ENCODE results near the gene RARA. TPM values are rescaled to one million over a fixed set of nuclear protein-coding genes. Genes with fewer than 3 reads are reported as not detected.

Gene RARA
- total RNA-seq, 2 experiments from 2014 or later: 34.7 to 36.2 TPM

DNA sequence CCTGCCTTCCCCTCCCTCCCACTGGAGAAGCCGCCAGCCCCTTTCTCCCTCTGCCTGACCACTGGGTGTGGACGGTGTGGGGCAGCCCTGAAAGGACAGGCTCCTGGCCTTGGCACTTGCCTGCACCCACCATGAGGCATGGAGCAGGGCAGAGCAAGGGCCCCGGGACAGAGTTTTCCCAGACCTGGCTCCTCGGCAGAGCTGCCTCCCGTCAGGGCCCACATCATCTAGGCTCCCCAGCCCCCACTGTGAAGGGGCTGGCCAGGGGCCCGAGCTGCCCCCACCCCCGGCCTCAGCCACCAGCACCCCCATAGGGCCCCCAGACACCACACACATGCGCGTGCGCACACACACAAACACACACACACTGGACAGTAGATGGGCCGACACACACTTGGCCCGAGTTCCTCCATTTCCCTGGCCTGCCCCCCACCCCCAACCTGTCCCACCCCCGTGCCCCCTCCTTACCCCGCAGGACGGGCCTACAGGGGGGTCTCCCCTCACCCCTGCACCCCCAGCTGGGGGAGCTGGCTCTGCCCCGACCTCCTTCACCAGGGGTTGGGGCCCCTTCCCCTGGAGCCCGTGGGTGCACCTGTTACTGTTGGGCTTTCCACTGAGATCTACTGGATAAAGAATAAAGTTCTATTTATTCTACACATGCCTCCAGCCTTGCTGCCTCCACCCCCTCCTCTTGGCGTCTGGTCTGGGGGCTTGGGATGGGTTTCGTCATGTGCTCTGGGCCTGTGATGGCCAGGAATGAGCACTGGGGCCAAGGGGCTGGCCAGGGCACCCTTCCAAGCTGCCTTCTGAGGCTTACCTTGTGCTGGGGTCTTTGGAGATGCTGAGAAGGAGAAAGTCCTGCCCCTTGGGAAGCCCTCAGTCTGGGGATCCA is 48.3 kb downstream of the RARA start:
- Mint-ChIP-seq H3K27ac (no peak overlapping the region), H3K27me3 (peaks cover 2% of the 10 kb centered on the region), H3K4me1 (ENCODE audit: low read depth) (peaks cover 17% of the 10 kb centered on the region), H3K4me3 (no peak overlapping the region), H3K36me3 (ENCODE audit: low read depth) (peaks cover 20% of the 10 kb centered on the region), H3K9me3 (no peaks in the 10 kb centered on the region)
- POLR2A ChIA-PET: interaction anchor here (0.9 to 8.5 kb wide), 3 partner anchors 51 to 175 kb away, joined by 3 to 79 read pairs (median 5); partner anchors contain the start of gene RARA
- intact Hi-C loops (cut with micrococcal nuclease): loop anchor here (5.0 kb wide), 1 partner anchor 175 kb away; no protein-coding TSS in a partner anchor
- CTCF ChIA-PET: interaction anchor here (0.7 to 26.3 kb wide), 25 partner anchors 9 to 202 kb away, joined by 3 to 780 read pairs (median 4); partner anchors contain the start of genes CDC6, RARA, TOP2A and WIPF2
- no peak for ATAC-seq
- no peak for DNase-seq
- TF ChIP-seq CTCF (IDR thresholded peaks at IDR 0.05): no peak

- Mint-ChIP-seq H3K36me3 (ENCODE audit: low read depth) (peaks cover 13% of the 10 kb centered on the region), H3K27ac (no peak overlapping the region), H3K9me3 (no peaks in the 10 kb centered on the region), H3K4me3 (no peak overlapping the region), H3K27me3 (peaks cover 3% of the 10 kb centered on the region), H3K4me1 (ENCODE audit: low read depth) (peaks cover 11% of the 10 kb centered on the region)
- peak; percentile 96 for TF ChIP-seq CTCF (IDR thresholded peaks at IDR 0.05)
- DNase-seq (peak; percentile 95), ATAC-seq (peak; percentile 70)
- ChIA-PET CTCF (interaction anchor here (0.5 to 26.3 kb wide), 31 partner anchors 10 to 266 kb away, joined by 3 to 780 read pairs (median 3); partner anchors contain the start of genes CDC6, RARA and TOP2A), POLR2A (interaction anchor here (0.7 to 8.5 kb wide), 3 partner anchors 17 to 174 kb away, joined by 3 to 79 read pairs (median 5); partner anchors contain the start of gene RARA)
- intact Hi-C loops (cut with micrococcal nuclease): loop anchor here (5.0 kb wide), 1 partner anchor 174 kb away; no protein-coding TSS in a partner anchor
Observed at GRCh38 chr17:40358323-40359038, 49.5 kb downstream of the RARA start.

GRCh38 chr17:40360091-40360490 is 51.1 kb downstream of the RARA start:
- CTCF ChIA-PET: interaction anchor here (1.1 to 26.3 kb wide), 6 partner anchors 12 to 244 kb away, joined by 3 to 780 read pairs (median 16); partner anchors contain the start of genes CDC6 and RARA
- Mint-ChIP-seq H3K36me3 (ENCODE audit: low read depth) (peaks cover 5% of the 10 kb centered on the region), H3K4me1 (ENCODE audit: low read depth) (peaks cover 9% of the 10 kb centered on the region), H3K27ac (no peak overlapping the region), H3K27me3 (peaks cover 4% of the 10 kb centered on the region), H3K4me3 (no peak overlapping the region), H3K9me3 (no peaks in the 10 kb centered on the region)
- intact Hi-C loops (cut with micrococcal nuclease): no loop called here
- ATAC-seq (no peak), DNase-seq (no peak)
- no peak for TF ChIP-seq CTCF (IDR thresholded peaks at IDR 0.05)
- POLR2A ChIA-PET: interaction anchor here (0.7 kb wide), 1 partner anchor 173 kb away, joined by 3 read pairs; no protein-coding TSS in a partner anchor

DNA sequence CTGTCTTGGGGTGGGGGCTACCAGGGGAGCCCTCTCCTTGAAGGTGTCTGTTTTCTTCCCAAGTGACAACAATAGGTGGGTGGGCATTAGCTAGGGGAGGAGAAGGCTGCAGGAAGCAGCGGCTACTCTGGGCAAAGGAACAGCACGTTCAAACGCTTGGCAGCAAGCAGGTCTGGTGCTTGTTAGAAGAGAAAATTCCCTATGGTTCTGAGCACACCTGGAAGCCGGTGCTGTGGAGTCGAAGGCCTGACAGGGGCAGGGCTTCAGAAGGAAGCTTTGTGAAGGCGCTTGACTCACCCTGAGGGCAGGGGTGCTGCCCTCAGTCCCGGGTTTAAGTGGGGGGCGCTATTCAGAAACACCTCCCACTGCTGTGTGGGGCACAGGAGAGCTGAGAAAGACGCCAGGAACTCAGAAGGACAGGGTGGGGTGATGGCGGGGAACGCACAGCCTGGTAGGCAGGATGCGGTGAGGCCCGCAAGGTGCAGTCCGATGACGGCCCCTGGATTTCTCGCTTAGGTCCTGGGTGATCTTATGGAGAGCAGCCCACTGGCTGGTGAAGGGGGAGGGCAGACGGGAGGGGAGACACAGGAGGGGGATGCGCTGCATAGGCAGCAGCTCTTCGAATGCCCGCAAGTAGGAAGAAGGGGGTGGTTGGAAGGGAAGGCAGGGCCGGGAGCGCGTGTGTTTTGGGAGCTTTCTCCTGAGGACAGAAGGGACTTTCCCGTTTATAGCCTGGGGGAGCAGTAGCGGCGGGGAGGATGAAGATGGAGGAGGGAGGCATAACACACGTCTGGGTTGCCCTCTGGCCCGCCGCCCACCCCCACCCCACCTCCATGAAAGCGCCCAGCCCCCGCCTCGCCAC is 52.3 kb downstream of the RARA start:
- ATAC-seq (no peak), DNase-seq (no peak)
- ChIA-PET POLR2A (interaction anchor here (0.9 to 1.2 kb wide), 6 partner anchors 10 to 202 kb away, joined by 3 to 4 read pairs (median 3); partner anchors contain the start of genes RARA and TOP2A), CTCF (interaction anchor here (0.9 to 26.3 kb wide), 16 partner anchors 9 to 443 kb away, joined by 3 to 780 read pairs (median 6); partner anchors contain the start of genes CDC6, GSDMB, RARA and TOP2A)
- H3K27ac Mint-ChIP-seq: no peak overlapping the region
- intact Hi-C loops (cut with micrococcal nuclease): no loop called here
- no peaks in the 10 kb centered on the region for H3K9me3 Mint-ChIP-seq
- TF ChIP-seq CTCF (IDR thresholded peaks at IDR 0.05): no peak
- peaks cover 4% of the 10 kb centered on the region for H3K27me3 Mint-ChIP-seq
- peaks cover 8% of the 10 kb centered on the region for H3K4me1 Mint-ChIP-seq (ENCODE audit: low read depth)
- no peaks in the 10 kb centered on the region for H3K36me3 Mint-ChIP-seq (ENCODE audit: low read depth)
- H3K4me3 Mint-ChIP-seq: no peak overlapping the region

All from activated CD8-positive, alpha-beta T cell treated with anti-CD3 and anti-CD28 coated beads for 36 hours (primary cell).